Activated CD4-positive, alpha-beta T cell treated with anti-CD3 and anti-CD28 coated beads for 1 hour (primary cell): ENCODE results near the gene CATSPERZ.
"Not testable (repeated sequence)": the region's sequence is repeated elsewhere in the genome, so short reads cannot be mapped to it uniquely, and the experiment has no call there.

Source experiments
- DNase-seq: peaks from one replicate; pipeline ENCODE4 v3.0.0-alpha.2; 2020

Gene CATSPERZ

GRCh38 chr11:64304316-64305072, 4.3 kb downstream of the CATSPERZ start:
- DNase-seq, result peak; percentile 86

GRCh38 chr11:64305075-64305690, 5.0 kb downstream of the CATSPERZ start, which contains the start of gene ESRRA:
ESRRA (plus strand) TSS chr11:64305524; CDS start chr11:64307180, 1,656 bp downstream.
- peak; percentile 100 for DNase-seq

DNA sequence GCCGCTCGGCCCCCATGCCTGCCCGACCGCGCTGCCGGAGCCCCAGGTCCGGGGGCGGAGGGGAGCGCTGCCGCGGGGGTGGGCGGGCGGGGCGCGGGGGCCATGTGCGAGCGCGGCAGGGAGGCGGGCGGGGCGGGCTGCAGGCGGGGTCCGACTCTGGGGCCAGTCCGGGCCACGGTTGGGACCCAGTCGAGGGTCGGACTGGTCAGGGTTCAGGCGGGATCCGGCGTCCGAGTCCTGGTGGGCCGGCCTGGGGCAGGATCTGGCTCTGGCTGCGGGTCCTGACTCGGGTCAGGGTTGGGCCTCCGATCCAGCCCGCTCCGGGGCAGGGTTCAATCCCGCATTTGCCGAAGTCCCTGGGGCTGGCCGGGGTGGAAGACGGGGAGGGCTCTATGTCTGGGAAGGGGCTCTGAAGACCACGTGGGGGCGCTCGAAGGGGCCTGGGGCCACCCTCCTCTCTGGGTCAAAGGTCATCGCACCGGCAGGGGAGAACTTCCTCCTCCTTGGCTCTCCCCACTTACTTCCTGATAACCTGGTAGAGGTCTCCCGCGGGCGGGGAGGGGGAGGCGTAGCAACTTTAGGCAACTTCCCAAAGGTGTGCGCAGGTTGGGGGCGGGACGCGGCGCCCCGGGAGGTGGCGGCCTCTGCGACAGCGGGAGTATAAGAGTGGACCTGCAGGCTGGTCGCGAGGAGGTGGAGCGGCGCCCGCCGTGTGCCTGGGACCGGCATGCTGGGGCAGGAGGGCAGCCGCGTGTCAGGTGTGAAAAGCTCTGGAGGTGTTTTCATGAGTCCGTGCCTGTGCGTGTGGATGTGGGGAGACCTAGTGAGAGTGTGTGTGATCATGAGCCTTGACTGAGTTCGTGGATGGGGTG, 5.8 kb downstream of the CATSPERZ start:
- peak; percentile 63 for DNase-seq

DNA sequence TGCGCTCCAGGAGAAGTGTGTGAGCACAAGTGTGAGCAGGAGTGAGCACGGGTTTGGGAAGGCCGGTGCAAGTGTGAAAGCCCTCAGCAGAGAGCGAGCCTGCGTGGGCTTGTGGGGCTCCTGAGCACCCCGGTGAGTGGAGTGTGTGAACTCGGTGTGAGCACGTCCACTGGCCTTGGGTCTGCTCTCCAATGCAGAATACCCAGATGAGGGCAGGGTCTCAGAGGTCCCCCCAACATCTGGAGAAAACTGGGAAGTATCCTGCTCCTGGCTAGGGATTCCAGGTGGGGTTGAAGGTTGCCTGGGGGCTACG, 6.4 kb downstream of the CATSPERZ start:
- DNase-seq, result no peak

DNA sequence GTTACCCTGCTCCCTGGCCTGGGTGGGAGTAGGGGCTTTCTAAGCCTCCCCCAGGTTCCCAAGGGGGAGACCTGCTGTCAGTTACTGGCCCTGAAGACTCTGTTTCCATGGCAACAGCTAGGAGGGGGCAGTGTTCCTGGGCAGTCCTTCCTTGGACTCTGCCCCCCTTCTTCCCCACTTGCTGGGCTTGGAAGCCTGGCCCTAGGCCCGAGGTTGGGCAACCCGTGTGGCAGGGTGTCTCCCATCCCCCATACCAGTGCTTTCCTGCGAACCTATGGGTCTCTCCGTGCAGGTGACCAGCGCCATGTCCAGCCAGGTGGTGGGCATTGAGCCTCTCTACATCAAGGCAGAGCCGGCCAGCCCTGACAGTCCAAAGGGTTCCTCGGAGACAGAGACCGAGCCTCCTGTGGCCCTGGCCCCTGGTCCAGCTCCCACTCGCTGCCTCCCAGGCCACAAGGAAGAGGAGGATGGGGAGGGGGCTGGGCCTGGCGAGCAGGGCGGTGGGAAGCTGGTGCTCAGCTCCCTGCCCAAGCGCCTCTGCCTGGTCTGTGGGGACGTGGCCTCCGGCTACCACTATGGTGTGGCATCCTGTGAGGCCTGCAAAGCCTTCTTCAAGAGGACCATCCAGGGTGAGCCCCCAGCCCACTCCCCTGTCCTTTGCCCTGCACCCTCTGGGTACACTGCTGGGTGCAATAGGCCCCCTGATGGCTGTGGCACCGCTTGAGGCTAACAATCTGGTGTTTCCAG, 6.9 kb downstream of the CATSPERZ start:
- no peak for DNase-seq

- not testable (repeated sequence) for DNase-seq
These were observed 7.6 kb downstream of the CATSPERZ start for GRCh38 chr11:64307795-64308194.

- DNase-seq, result no peak
These were observed 12.8 kb downstream of the CATSPERZ start for GRCh38 chr11:64312947-64313346.

- no peak for DNase-seq
These were observed 13.5 kb downstream of the CATSPERZ start for GRCh38 chr11:64313491-64314145.

GRCh38 chr11:64314146-64314804, 14.1 kb downstream of the CATSPERZ start:
- DNase-seq, result no peak

DNA sequence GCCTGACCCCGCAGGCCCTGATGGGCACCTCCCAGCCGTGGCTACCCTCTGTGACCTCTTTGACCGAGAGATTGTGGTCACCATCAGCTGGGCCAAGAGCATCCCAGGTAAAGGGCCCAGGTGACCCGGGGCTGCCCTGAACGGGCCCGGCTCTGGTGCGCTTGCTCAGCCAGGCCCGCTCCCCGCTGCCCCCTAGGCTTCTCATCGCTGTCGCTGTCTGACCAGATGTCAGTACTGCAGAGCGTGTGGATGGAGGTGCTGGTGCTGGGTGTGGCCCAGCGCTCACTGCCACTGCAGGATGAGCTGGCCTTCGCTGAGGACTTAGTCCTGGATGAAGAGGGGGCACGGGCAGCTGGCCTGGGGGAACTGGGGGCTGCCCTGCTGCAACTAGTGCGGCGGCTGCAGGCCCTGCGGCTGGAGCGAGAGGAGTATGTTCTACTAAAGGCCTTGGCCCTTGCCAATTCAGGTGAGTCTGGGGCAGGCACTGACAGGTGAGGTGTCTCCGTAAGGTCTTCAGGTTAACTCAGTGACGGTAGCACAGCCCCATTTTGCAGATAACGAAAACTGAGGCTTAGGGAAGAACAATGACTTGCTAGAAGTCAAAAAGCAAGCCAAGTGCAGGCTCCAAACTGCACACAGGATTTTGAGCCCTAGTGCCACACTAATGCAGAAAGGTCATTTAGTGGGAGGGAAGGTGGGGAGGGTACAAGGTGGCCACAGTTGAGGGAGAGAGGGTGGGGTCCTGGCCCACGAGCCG, 14.8 kb downstream of the CATSPERZ start:
- no peak for DNase-seq

- not testable (repeated sequence) for DNase-seq
These were observed 15.7 kb downstream of the CATSPERZ start for GRCh38 chr11:64315667-64316526.

GRCh38 chr11:64316672-64317324, 16.6 kb downstream of the CATSPERZ start:
- DNase-seq, result peak; percentile 31

GRCh38 chr11:64317325-64317960, 17.3 kb downstream of the CATSPERZ start, which contains the start of gene TRMT112:
TRMT112 (minus strand) TSS chr11:64317559; CDS start chr11:64317526, 33 bp downstream.
- DNase-seq, result peak; percentile 93

GRCh38 chr11:64317961-64318765, 18.0 kb downstream of the CATSPERZ start, which contains the start of gene PRDX5:
PRDX5 (plus strand) TSS chr11:64318121; CDS start chr11:64318216, 95 bp downstream.
- peak; percentile 91 for DNase-seq

DNA sequence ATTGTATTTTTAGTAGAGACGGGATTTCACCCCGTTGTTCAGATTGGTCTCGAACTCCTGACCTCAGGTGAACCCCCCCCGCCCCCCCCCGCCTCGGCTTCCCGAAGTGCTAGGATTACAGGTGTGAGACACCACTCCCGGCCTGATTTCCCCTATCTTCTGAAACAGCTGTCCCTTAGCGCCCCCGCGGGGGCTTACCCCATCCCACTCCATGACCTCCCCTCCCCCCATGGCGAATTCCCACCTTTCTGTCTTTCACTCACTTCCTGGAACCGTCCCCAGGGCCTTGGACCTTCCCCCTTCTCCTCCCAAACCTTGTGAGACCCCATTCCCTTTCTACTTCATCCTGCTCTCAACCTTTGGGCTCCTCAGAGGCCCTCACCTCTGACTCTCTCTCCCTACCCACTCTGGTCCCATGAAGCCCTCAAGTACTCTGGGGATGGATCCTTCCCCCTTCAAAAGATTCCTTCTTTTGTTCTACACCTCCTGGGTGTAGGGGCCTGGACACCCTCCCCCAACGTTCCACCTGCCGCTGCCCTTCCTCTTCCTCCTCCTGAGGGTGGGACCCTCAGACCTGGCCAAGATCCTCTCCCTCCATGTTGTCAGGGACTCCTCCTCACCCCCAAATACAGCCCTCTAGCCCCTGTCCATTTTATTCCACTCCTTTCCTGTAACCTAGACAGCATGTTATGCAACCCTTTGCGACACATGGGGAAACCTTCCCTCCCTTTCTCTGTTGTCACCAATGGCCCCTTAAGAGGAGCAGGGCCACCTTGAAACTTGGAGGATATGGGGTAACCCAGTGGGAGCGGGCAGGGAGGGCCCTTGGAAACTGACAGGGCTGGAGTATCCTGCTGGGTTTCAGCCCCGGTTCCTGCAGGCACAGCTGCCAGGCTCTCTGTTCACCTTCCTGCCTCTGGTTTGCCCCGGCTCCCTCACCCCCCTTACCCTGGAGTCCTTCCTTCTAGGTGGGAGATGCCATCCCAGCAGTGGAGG, 18.9 kb downstream of the CATSPERZ start:
- no peak for DNase-seq

- DNase-seq, result no peak
These were observed 20.4 kb downstream of the CATSPERZ start for GRCh38 chr11:64320556-64320955.
